ENCODE results near the gene GALNT10. TPM values are rescaled to one million over a fixed set of nuclear protein-coding genes. Genes with fewer than 3 reads are reported as not detected.

GALNT10 gene
- total RNA-seq, 1 donor from 2014 or later, result 23.5 TPM

GRCh38 chr5:154193701-154194121, 3.2 kb downstream of the GALNT10 start:
- no peak overlapping the region for H3K4me3 ChIP-seq (ENCODE audit: low read depth, low read length)

GRCh38 chr5:154194345-154195329, 4.1 kb downstream of the GALNT10 start:
- no peak overlapping the region for H3K4me3 ChIP-seq (ENCODE audit: low read depth, low read length)
- DNase-seq (ENCODE audit: low read depth), result no peak
- TF ChIP-seq, protein P1, sequence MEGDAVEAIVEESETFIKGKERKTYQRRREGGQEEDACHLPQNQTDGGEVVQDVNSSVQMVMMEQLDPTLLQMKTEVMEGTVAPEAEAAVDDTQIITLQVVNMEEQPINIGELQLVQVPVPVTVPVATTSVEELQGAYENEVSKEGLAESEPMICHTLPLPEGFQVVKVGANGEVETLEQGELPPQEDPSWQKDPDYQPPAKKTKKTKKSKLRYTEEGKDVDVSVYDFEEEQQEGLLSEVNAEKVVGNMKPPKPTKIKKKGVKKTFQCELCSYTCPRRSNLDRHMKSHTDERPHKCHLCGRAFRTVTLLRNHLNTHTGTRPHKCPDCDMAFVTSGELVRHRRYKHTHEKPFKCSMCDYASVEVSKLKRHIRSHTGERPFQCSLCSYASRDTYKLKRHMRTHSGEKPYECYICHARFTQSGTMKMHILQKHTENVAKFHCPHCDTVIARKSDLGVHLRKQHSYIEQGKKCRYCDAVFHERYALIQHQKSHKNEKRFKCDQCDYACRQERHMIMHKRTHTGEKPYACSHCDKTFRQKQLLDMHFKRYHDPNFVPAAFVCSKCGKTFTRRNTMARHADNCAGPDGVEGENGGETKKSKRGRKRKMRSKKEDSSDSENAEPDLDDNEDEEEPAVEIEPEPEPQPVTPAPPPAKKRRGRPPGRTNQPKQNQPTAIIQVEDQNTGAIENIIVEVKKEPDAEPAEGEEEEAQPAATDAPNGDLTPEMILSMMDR (conservative IDR thresholded peaks at IDR 0.05; ENCODE audit: low read depth, low read length), result no peak

More at GRCh38 chr5:154193701-154194121, 3.2 kb downstream of the GALNT10 start:
- DNase-seq (ENCODE audit: low read depth), result no peak
- TF ChIP-seq, protein P1 (conservative IDR thresholded peaks at IDR 0.05; ENCODE audit: low read depth, low read length), result no peak

DNA sequence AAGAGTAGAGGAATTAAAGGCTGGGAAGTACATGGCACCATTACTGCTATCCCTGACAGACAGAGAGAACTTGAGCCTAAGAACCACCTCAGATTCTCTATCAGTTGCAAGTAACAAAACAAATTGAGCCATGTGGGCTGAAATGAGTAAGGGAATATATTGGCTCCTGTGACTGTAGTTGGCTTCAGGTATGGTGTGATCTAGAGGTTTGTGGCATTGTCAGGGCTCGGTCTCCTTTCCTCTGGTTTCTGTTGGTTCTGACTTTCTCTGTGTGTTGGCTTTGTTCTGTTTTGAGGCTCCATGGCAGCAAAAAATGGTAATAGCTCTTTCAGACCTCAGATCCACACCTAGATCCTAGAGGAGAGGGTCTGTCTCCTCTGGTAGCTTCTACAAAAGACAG, 5.7 kb downstream of the GALNT10 start:
- no peak for DNase-seq (ENCODE audit: low read depth)
- H3K4me3 ChIP-seq (ENCODE audit: low read depth, low read length), result no peak overlapping the region
- TF ChIP-seq, protein P1 (conservative IDR thresholded peaks at IDR 0.05; ENCODE audit: low read depth, low read length), result no peak

DNA sequence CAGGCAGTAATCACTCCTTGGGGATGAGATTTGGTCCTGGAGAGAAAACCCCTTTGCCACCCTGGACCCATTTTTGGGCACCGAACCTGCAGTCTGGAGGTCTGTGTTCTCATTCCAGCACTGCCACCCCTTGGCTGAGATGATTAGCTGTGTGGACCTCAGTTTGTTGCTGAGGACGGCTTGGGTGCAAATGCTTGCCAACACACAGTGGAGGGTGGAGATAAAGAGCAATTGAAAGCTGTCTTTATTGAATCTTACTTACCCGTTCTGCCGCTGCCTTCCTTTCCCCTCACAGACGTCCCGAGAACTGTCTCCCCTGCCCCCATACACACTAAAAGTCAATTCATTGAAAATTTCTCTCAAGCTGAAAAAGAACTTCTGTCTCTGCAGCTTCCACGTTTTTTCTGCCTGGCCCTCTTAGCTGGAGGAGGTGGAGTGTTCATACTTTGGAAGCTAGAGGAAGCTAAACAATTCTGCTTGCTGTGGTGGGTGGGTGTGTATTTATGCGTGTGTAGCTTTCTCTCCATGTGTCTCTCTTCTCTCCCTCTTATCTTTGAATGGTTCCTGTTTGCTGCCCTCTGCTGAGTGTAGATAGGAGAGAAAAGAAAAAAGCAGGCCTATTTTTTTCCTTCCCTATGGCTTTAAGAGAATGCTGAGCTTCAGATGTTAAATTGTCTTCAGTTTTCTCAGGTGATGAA, 6.6 kb downstream of the GALNT10 start:
- TF ChIP-seq, protein P1 (conservative IDR thresholded peaks at IDR 0.05; ENCODE audit: low read depth, low read length), result peak; percentile 65
- no peak for DNase-seq (ENCODE audit: low read depth)
- H3K4me3 ChIP-seq (ENCODE audit: low read depth, low read length), result no peak overlapping the region

GRCh38 chr5:154197801-154198491, 7.4 kb downstream of the GALNT10 start:
- TF ChIP-seq, protein P1 (conservative IDR thresholded peaks at IDR 0.05; ENCODE audit: low read depth, low read length), result no peak
- H3K4me3 ChIP-seq (ENCODE audit: low read depth, low read length), result no peak overlapping the region
- DNase-seq (ENCODE audit: low read depth), result peak; percentile 79

- DNase-seq (ENCODE audit: low read depth), result no peak
- no peak overlapping the region for H3K4me3 ChIP-seq (ENCODE audit: low read depth, low read length)
- TF ChIP-seq, protein P1 (conservative IDR thresholded peaks at IDR 0.05; ENCODE audit: low read depth, low read length), result no peak
Observed at GRCh38 chr5:154198611-154199230, 8.2 kb downstream of the GALNT10 start.
